Measurements from ENCODE around the gene TMEM266. TPM values are rescaled to one million over a fixed set of nuclear protein-coding genes. Genes with fewer than 3 reads are reported as not detected.

The TMEM266 gene
- total RNA-seq, 1 experiment from 2014 or later = 1.5 TPM

- in situ Hi-C loops (cut with HindIII; ENCODE audit: low sequenced_read_pairs) = no loop called here
- DNase-seq (ENCODE audit: low spot score) = no peak
These were observed 113.6 kb downstream of the TMEM266 start for GRCh38 chr15:76173317-76173834.

GRCh38 chr15:76174654-76175053, 114.9 kb downstream of the TMEM266 start:
- DNase-seq (ENCODE audit: low spot score) = no peak
- in situ Hi-C loops (cut with HindIII; ENCODE audit: low sequenced_read_pairs) = no loop called here

- in situ Hi-C loops (cut with HindIII; ENCODE audit: low sequenced_read_pairs) = no loop called here
- DNase-seq (ENCODE audit: low spot score) = no peak
These were observed 115.7 kb downstream of the TMEM266 start for GRCh38 chr15:76175442-76175841.

- in situ Hi-C loops (cut with HindIII; ENCODE audit: low sequenced_read_pairs) = no loop called here
These were observed 116.3 kb downstream of the TMEM266 start for GRCh38 chr15:76176059-76176458.

GRCh38 chr15:76176487-76177085, 116.8 kb downstream of the TMEM266 start:
- peak; percentile 68 for DNase-seq (ENCODE audit: low spot score)
- in situ Hi-C loops (cut with HindIII; ENCODE audit: low sequenced_read_pairs) = no loop called here

More at GRCh38 chr15:76176059-76176458, 116.3 kb downstream of the TMEM266 start:
- no peak for DNase-seq (ENCODE audit: low spot score)

- DNase-seq (ENCODE audit: low spot score) = no peak
- in situ Hi-C loops (cut with HindIII; ENCODE audit: low sequenced_read_pairs) = no loop called here
These were observed 117.8 kb downstream of the TMEM266 start for GRCh38 chr15:76177491-76178040.

- in situ Hi-C loops (cut with HindIII; ENCODE audit: low sequenced_read_pairs) = no loop called here
- no peak for DNase-seq (ENCODE audit: low spot score)
These were observed 118.7 kb downstream of the TMEM266 start for GRCh38 chr15:76178296-76179000.

- in situ Hi-C loops (cut with HindIII; ENCODE audit: low sequenced_read_pairs) = no loop called here
These were observed 119.2 kb downstream of the TMEM266 start for GRCh38 chr15:76179023-76179422.

GRCh38 chr15:76180321-76180720, 120.5 kb downstream of the TMEM266 start:
- DNase-seq (ENCODE audit: low spot score) = no peak
- in situ Hi-C loops (cut with HindIII; ENCODE audit: low sequenced_read_pairs) = no loop called here

More at GRCh38 chr15:76179023-76179422, 119.2 kb downstream of the TMEM266 start:
- no peak for DNase-seq (ENCODE audit: low spot score)

- in situ Hi-C loops (cut with HindIII; ENCODE audit: low sequenced_read_pairs) = no loop called here
These were observed 121.9 kb downstream of the TMEM266 start for GRCh38 chr15:76181705-76182107.

GRCh38 chr15:76183930-76184649, 124.3 kb downstream of the TMEM266 start:
- DNase-seq (ENCODE audit: low spot score) = peak; percentile 63
- in situ Hi-C loops (cut with HindIII; ENCODE audit: low sequenced_read_pairs) = no loop called here

More at GRCh38 chr15:76181705-76182107, 121.9 kb downstream of the TMEM266 start:
- DNase-seq (ENCODE audit: low spot score) = no peak

GRCh38 chr15:76184650-76185035, 124.9 kb downstream of the TMEM266 start:
- in situ Hi-C loops (cut with HindIII; ENCODE audit: low sequenced_read_pairs) = no loop called here
- DNase-seq (ENCODE audit: low spot score) = no peak

GRCh38 chr15:76185716-76186115, 125.9 kb downstream of the TMEM266 start:
- in situ Hi-C loops (cut with HindIII; ENCODE audit: low sequenced_read_pairs) = no loop called here
- DNase-seq (ENCODE audit: low spot score) = no peak

GRCh38 chr15:76187163-76187562, 127.4 kb downstream of the TMEM266 start:
- in situ Hi-C loops (cut with HindIII; ENCODE audit: low sequenced_read_pairs) = no loop called here
- DNase-seq (ENCODE audit: low spot score) = no peak

- in situ Hi-C loops (cut with HindIII; ENCODE audit: low sequenced_read_pairs) = no loop called here
- no peak for DNase-seq (ENCODE audit: low spot score)
These were observed 129.3 kb downstream of the TMEM266 start for GRCh38 chr15:76189106-76189505.

- in situ Hi-C loops (cut with HindIII; ENCODE audit: low sequenced_read_pairs) = no loop called here
- DNase-seq (ENCODE audit: low spot score) = no peak
These were observed 130.3 kb downstream of the TMEM266 start for GRCh38 chr15:76190070-76190564.

- DNase-seq (ENCODE audit: low spot score) = peak; percentile 89
- in situ Hi-C loops (cut with HindIII; ENCODE audit: low sequenced_read_pairs) = no loop called here
These were observed 131.2 kb downstream of the TMEM266 start for GRCh38 chr15:76190751-76191538.

- no peak for DNase-seq (ENCODE audit: low spot score)
- in situ Hi-C loops (cut with HindIII; ENCODE audit: low sequenced_read_pairs) = no loop called here
These were observed 131.9 kb downstream of the TMEM266 start for GRCh38 chr15:76191539-76192244.
